Hematopoietic multipotent progenitor cell treated with erythropoietin and hydrocortisone succinate and interleukin-3 and kit ligand, for 6 days (in vitro differentiated cells): ENCODE data around the gene TBCD.

Source experiments
- DNase-seq: peaks from one replicate; pipeline ENCODE4 v3.0.0-alpha.2; 2015

Gene TBCD

DNA sequence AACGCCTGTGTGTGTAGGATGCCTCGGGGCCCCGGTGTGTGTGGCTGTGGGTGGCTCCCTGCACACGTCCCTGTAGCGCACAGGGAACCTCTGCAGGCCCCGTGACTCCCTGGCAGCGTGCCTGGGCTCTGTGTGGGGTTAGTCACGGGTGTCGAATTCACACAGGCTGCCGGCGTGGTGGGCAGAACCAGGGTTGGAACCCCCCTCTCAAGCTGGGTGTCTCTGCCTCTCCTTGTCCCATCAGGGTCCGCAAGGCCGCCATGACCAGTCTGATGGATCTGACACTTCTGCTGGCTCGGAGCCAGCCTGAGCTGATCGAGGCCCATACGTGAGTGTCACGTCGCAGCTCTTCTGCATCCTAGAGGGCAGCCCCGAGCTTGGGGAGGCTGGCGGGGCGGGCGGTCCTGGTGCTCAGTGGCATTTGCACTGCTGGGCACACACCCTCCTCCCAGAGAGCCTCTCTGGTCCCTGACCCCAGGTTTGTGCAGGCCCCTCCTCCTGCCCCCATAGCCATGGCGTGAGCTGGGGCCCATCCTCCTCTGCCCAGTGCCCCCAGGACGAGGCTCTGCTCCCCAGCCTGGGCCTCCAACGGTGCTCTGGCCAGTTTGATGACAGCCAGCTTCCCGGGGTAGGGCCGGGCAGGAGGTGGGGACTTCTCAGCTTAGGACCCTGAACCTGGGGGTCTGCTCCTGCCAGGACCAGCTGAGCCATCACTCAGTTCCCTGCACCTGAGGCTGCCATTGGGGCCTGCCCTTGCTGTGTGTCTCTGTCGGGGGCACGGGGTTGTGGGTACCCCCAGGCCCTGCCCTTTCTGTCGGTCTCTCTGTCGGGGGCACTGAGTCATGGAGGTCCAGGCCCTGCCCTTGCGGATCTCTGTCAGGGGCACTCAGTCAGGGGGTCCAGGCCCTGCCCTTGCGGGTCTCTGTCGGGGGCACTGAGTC lies 176.1 kb downstream of the TBCD start:
- no peak for DNase-seq

DNA sequence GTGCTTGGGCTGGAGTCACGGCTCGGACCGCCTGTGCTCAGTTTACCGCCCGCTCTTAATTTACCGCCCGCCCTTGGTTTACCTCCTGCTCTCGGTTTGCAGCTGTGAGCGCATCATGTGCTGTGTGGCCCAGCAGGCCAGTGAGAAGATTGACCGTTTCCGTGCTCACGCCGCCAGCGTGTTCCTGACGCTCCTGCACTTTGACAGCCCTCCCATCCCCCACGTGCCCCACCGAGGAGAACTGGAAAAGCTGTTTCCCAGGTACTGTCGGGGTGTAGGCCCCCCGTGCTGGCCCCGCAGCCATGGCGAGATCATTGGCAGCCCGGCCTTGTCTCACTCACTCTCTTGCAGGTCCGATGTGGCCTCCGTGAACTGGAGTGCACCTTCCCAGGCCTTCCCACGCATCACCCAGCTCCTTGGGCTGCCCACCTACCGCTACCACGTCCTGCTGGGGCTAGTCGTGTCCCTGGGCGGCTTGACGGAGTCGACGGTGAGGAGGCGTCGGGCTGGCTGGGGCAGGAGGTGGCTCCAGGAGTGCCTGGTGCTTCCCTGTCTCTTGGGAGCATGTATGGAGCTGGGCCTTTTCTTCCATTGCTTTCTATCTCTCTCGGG lies 177.3 kb downstream of the TBCD start:
- no peak for DNase-seq

DNA sequence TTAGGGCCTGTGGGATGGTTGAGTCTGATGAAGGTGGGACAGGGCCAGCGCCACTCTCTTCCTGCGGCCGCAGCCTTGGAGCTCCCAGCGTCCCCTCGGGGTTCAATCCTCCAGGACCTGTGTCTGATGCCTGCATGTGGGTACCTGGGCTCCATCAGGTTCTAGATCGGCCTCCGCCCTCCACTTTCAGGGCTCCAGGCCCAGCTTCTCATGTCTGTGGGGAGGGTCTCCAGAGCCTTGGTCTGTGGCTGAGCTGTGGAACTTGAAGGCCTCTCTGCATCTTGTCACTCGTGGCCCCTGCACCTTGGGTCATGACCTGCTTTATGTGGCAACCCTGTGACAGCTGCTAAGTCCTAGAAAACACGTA lies 177.8 kb downstream of the TBCD start:
- DNase-seq: no peak

DNA sequence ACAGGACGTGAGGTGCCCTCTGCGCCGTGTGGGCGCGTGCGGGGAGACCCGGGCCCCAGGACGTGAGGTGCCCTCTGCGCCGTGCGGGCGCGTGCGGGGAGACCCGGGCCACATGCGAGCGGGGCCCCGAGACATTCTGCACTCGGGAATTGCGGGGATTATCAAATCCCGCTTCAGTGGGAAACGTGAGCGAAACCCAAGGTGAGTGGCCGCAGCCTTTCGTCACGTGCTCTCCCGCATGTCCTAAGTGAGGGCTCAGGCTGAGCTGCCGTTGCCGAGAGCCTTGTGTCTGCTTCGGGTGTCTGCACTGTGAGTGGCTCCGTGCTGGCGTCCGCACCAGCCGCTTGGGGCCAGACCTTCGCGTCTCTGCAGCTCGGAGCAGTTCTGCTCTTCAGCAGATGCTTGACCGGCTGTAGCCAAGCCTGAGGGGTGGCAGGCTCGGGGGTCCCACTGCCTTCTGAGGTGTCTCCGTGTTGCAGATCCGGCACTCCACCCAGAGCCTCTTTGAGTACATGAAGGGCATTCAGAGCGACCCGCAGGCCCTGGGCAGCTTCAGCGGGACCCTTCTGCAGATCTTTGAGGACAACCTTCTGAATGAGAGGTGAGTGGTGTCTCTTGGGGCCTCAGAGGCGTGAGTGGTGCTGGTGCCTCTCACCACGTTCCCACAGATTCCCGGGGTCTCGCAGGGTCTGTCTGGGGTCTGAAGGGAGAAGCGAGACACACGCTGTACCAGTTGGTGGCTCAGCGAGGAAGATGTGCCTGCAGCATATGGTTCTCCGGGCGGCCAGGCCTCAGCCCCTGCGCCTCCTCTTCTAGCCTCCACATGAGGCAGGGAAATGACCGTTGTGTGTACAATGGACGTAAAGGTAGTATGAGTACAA lies 178.4 kb downstream of the TBCD start:
- no peak for DNase-seq

DNA sequence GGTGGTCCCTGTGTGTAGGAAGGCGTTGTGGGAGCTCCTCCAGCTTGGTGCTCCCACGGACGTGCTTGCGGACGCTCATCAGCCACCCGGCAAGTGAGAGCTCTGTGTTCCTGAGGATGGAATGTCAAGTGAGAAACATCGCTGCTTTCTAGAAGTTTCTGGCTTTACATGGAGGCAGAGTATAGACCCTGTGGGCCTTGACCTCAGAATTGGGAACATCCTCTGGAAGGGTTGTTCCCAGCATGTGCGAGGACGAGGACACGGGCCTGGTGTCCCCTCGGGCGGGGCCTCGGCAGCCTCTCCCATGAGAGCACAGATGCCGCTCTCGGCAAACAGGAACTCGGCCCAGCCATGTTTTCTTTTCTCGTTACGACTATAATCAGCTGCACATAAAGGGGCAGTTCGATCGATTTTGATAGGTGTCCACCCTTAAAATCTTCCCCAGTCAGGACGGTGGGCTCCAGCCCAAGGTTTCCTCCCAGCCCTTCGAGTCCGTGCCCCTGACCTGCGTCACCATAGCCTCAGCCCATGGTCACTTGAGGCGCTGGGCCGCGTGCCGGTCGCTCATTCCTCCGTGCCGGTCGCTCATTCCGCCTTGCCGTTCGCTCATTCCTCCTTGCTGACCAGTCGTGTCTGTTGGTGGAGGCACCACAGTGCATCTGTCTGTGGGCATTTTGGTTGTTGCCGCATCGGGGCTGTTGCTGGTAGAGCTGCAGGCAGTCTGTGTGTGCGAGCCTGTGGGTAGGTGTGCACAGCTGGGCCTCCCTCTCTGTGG lies 179.2 kb downstream of the TBCD start:
- DNase-seq: no peak

DNA sequence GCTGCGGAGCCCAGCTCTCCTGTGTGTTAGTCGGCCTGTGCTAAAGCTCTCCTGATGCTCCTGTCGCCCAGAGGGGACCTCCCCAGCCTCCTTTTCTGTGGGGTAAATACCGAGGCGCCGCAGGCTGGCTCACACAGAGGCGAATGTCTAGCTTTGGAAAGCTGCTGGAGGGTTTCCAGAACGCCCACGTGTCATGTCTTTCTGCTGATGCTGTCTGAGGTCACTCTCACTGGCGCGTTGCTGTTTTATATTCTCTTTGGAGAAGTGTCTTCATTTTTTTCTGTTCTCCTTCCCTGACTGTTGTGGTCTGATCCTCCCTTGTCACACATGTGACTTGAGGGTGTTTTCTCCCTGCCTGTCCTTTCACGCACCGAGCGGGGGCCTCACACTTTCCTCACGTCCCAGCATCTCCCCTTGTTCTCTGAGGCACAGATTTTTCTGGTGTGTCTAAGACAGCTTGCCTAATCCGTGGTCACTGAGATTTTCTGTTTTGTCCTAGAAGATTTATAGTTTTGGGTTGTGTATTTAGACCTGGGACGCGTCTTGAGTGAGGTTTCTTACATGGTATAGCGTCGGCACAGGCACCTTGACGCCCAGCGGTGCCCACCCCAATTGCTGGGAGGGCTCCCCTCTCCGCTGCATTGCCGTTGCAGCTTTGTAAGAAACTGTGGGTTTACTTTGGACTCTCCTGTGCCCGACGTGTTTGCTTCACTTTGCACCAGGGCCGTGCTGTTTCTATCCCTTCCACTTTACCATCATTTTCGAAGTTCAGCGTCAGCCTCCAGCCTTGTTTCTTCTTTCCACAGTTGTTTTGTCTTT lies 180.0 kb downstream of the TBCD start:
- DNase-seq: no peak

DNA sequence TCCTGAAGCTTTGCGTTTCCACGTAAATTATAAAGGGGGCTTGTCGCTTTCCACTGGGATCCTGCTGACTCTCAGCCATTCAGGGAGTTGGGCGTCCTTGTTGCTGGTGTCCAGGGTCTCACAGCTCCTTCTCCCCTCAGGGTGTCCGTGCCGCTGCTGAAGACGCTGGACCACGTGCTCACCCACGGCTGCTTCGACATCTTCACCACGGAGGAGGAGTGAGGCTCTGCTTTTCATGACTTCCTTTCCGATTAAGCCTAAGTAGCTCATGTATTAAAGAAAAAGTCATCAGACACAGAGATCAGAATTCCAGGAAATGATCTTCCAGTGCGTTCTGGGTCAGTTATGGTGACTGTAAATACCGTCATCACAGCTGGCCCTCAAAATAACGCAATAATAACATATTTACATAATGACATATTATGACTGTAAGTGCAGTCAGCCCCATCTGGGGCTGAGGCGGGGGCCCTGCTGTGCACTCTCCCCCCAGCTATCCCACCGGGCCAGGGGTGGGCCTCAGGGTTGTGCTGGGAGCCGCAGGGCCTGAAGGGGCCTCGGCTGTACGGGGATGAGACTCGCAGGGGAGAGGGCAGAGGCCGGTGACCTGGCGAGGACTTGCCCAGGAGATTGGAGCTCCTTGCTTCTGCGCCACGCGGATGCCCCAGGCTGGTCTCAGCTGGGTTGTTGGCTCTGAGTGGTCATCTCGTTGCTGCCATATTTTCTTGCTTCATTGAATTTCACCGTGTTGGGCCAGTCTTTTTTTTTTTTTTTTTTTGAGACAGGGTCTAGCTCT lies 180.8 kb downstream of the TBCD start:
- no peak for DNase-seq

DNA sequence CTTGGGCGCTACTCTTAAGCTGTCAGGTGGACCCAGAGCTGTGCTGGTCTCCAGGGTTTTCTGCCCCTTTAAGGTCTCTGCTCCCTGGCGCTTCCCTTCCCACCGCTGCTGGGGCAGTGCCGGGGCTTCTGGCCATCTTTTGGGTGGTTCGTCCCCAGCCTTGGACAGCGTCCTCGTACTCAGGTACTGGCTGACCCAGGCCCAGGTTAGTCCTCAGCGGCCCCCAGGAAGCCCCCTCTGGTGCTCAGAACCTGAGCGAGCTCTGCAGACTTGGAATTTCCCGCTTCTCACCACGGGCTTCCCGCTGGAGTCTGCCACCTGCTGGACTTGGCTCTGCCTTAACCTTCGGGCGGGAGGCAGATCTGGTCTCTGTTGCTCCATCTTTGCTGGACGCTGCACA lies 182.0 kb downstream of the TBCD start:
- DNase-seq: no peak

DNA sequence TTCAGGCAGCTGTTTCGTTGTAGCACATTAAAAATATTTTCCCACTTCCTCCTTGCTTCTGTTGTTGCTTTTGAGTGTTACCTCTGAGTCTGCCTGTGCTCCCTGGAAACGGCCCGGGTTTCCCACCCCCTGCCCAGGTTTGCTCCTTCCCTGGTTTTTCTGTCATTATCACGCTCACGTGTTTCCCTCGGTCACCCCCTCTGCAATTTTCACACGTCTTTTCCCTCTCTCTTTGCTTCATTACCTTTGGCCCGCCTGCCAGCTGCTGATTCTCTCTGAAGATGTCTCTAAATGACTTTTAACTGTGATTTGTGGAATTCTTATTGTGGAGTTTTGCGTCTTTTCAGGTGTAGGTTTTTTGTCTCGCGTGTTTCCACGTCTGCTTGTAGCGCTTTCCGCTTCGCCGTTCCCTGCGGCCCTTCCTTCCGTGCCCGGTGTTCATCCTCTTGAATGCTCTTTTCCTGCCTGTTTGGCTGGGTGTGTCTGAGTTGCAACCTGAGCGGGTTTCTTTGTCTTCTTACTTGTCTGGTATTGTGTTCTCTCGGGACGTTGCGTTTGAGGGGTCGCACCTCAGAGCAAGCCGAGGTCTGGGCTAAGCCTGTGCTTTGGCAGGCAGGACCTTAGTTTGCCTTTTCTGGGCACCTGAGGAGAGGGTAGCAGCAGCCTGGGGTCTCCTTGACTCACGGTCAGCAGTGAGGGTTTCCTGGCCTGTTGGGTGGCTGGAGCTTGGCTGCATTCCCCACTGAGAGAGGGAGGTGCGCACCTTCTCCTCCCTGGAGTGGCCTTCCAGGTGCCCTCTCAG lies 184.3 kb downstream of the TBCD start:
- no peak for DNase-seq

DNA sequence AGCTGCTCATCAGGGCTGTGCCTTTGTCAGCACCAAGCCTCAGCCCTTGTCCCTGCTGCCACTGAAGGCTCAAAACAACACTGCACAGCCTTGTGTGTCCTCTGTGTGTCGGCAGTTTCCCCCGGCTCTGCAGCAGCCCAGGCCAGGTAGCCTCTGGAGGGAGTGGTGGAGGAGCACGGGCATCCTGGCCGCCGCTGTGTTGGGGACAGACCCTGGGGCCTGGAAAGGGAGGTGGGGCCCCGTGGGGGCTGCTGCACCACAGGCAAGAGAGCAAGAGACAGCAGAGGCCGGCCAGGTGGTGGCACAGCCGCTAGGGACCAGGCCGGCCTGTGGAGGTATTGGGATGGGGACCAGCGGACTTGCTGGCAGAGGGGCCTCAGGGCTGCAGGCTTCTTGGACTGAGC lies 184.9 kb downstream of the TBCD start:
- no peak for DNase-seq

DNA sequence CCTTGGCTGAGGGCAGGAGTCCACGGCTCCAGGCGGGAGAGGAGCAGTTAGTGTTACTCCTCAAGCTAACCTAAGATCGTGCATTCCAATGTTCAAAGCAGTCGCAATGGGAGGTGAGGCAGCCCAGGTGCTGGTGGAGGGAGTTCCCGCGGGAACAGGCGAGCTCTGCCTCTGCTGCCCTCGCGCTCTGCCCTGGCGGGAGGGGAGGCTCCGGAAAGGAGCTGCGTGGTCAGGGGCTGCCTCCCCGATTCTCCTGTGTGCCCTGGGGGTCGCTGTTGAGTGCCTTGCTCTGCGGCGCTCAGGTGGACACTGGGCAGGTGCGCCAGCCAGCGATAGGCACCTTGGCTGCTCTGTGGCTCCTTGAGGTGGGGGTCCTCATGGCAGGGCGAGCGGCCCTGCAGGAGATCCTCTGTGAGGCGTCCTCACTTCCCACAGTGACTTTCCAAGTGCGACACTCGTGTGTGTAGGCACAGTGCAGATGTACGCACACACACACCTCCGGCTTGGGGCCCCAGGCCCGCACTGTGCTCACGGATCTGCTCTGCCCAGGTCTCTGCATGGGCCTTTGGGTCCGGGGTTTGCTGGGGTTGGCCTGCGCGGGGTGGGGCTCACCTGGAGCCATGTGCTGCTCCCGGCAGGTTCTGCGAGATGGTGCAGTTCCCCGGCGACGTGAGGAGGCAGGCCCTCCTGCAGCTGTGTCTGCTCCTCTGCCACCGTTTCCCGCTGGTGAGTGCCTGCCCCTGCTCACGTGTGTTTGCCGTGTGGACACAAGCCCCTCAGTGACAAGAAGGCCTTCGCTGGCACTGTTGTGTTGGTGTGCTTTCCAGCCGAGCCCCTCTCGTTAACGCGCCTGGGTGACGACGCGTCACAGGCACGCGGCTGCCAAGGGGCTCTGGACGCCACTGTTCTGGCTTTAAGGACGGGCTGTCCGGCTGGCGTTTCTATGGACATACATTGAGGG lies 185.8 kb downstream of the TBCD start:
- DNase-seq: no peak

DNA sequence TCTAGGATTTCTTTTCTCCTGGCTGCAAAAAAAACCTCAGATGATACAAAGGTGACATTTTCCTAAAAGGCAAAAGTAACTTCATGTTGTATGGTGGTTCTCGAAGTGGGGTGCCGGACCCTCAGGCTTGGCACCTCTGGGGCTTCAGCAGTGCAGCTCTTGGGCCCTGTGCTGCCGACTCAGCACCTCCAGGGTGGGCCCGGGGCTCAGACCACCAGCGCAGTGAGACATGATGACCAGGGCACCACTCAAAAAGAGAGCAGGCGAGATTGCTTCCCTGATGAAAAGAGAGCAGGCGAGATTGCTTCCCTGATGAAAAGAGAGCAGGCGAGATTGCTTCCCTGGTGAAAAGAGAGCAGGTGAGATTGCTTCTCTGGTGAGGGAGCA lies 186.6 kb downstream of the TBCD start:
- DNase-seq: no peak

DNA sequence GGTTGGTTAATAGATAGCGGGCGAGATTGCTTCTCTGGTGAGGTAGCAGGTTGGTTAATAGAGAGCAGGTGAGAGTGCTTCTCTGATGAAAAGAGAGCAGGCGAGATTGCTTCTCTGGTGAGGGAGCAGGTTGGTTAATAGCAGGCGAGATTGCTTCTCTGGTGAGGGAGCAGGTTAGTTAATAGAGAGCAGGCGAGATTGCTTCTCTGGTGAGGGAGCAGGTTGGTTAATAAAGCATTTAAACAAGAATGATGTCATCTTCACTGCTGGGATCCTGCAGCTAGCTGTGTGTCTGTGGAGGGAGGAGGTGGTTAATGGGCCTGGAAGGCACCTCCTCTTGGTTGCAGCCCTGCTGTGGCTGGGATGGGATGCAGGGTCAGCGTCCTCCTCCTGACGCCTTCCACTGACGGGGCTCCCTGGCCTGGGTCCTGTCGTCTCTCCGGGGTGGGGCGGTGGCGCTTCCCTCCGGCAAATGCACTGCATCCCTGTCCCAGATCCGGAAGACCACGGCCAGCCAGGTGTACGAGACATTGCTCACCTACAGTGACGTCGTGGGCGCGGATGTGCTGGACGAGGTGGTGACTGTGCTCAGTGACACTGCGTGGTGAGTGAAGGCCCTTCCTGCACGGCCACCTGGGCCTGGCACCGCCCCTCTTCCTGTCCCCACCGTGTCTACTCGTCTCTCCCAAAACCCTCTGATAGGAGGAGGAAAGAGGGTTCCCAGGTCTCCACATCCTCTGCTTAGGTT lies 187.2 kb downstream of the TBCD start:
- DNase-seq: no peak

DNA sequence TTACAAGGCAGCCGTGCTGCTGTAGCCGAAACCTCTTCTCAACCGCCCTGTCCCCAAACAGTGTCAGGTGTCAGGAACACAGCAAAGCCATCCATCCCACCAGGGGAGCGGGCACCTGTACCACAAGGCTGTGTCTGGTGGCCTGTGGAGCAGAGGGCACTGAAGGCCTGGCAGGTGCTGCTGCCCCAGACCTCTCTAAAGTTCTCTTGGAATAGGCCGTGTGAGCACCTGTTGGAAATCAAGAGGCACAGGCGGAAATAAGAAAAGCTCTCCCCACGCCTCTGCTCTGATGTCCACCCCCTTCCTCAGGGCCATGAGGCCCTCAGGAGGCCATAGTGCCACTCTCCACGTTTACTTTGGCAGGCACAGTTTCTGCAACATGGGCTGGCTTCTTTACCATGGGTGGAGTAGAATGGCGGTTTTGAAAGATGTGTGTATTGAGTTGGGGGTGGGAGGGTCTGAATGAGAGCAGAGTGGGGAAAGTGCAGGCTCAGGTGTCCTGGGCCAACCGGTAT lies 187.8 kb downstream of the TBCD start:
- DNase-seq: no peak

DNA sequence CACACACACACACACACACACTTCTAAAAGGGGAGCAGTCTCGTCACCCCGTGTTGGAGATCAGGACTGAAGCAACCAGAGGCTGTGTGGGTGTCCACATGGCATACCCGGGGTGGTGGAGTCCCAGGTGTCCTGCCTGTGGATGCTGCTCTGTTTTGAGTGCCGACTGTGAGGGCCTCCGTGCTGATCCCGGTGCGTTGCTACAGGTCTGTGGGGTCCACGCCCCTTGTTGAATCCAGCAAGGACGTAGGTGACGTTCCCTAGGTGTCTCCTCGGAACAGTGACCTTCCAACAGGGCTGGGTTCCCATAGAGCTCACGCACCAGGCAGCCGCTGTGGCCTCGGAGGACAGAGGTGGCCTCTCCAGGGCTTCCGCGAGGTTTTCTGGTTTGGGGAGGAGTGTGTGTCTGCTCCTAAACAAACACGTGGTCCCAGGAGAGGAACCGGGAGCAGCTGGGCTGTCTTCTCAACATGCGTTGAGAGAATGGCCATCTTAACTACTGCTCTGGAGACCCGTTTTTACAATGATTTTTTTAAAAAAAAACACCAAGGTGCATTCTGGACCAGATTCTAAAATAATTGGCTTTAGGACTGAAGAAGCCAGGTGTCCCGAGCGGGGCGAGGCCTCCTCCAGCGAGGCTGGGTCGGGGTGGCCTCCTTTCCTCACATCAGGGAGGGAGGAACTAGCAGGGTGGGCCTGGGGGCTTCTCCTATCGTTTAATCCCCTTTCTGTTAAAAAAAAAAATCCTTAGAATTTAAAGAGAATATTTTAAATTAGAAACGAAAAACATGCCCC lies 188.6 kb downstream of the TBCD start:
- DNase-seq: no peak

DNA sequence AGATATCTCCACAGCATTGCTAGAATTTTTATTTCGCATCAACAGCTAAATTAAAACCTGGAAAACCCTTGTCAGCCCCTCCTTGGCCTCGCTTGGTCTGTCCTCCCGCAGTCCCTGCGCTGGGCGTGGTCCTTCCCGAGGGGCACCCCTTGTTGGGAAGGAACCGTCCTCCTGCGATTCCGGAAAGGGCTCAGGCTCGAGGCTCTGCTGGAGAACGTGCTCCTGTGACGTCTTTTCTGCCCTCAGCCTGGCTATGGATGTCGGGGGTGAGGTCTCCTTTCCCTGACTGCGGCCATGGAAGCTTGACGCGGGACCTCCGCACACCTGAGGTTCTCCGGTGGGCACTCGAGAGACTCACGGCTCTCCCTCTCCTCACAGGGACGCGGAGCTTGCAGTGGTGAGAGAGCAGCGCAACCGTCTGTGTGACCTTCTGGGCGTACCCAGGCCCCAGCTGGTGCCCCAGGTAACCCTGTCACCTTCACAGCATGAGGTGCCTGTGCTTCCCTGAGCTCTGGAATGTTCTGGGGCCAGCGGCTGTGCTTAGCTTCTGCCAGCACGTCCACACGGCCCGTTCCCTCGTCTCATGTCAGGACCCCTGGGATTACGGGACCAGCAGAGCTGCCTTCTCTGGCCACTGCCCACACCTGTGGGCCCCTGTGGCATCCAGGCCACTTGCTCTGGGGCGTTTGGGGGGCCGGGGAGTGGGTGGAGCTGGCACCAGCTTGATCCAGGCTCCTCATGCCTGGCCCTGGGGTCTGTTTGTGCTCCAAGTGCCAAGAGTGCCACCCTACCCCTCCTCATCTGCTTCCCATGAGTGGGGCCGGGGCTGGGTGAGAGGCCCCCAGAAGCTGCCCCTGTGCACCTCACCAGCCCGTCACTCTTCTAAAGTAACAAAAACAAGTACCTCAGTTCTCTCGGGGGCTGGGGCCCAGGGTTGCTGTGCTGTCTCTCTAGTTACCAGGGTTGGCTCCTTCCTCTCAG lies 189.4 kb downstream of the TBCD start:
- DNase-seq: no peak
